G401 (cell line): Measurements from ENCODE around the gene CCR7. TPM values are rescaled to one million over a fixed set of nuclear protein-coding genes. Genes with fewer than 3 reads are reported as not detected.

Experiments
- DNase-seq: peaks from one replicate; pipeline ENCODE4 v3.0.0-alpha.2; 2015; ENCODE audit warnings: low spot score
- in situ Hi-C: cut with HindIII; loops from 2 replicates; pipeline ENCODE4 v1.10.0; 2016; ENCODE audit warnings: low sequenced_read_pairs, mixed read lengths
- total RNA-seq: library from RNA; depleted of rRNA; stranded (reverse); fragments of >200 nt; shearing (Covaris generic); gene quantifications from 2 replicates; pipeline ENCODE4 v1.2.3, GENCODE V29; 2014

CCR7 gene
- total RNA-seq, 1 experiment from 2014 or later = not detected

- in situ Hi-C loops = no loop called here
- no peak for DNase-seq
Observed at GRCh38 chr17:40564195-40564882, 933 bp downstream of the CCR7 start.

GRCh38 chr17:40563220-40564052 lies 1.8 kb downstream of the CCR7 start:
- in situ Hi-C loops = no loop called here
- DNase-seq = no peak

GRCh38 chr17:40562838-40563219 lies 2.4 kb downstream of the CCR7 start:
- DNase-seq = no peak
- in situ Hi-C loops = no loop called here

GRCh38 chr17:40561871-40562611 lies 3.2 kb downstream of the CCR7 start:
- in situ Hi-C loops = no loop called here
- no peak for DNase-seq

GRCh38 chr17:40561294-40561870 lies 3.9 kb downstream of the CCR7 start:
- in situ Hi-C loops = no loop called here
- no peak for DNase-seq

GRCh38 chr17:40560592-40561293 lies 4.5 kb downstream of the CCR7 start:
- no peak for DNase-seq
- in situ Hi-C loops = no loop called here

GRCh38 chr17:40559954-40560591 lies 5.2 kb downstream of the CCR7 start:
- in situ Hi-C loops = no loop called here
- DNase-seq = peak; percentile 94

- no peak for DNase-seq
- in situ Hi-C loops = no loop called here
Observed at GRCh38 chr17:40559564-40559916, 5.7 kb downstream of the CCR7 start.

- in situ Hi-C loops = no loop called here
- DNase-seq = no peak
Observed at GRCh38 chr17:40558890-40559563, 6.2 kb downstream of the CCR7 start.

- DNase-seq = no peak
- in situ Hi-C loops = no loop called here
Observed at GRCh38 chr17:40558300-40558889, 6.9 kb downstream of the CCR7 start.

GRCh38 chr17:40557531-40558299 lies 7.6 kb downstream of the CCR7 start:
- in situ Hi-C loops = no loop called here
- no peak for DNase-seq

- no peak for DNase-seq
- in situ Hi-C loops = no loop called here
Observed at GRCh38 chr17:40556884-40557414, 8.3 kb downstream of the CCR7 start.

- DNase-seq = no peak
- in situ Hi-C loops = no loop called here
Observed at GRCh38 chr17:40556198-40556661, 9.0 kb downstream of the CCR7 start.

GRCh38 chr17:40555296-40556190 lies 9.7 kb downstream of the CCR7 start:
- no peak for DNase-seq
- in situ Hi-C loops = no loop called here

- in situ Hi-C loops = no loop called here
- no peak for DNase-seq
Observed at GRCh38 chr17:40554646-40555295, 10.5 kb downstream of the CCR7 start.
